GM12878 (cell line): ENCODE measurements around the gene CNTN4. TPM values are rescaled to one million over a fixed set of nuclear protein-coding genes. Genes with fewer than 3 reads are reported as not detected.

Experiments
- ATAC-seq: fragments of 200-7000 bp; cut with Tn5 transposase; 3 replicates; pipeline ENCODE4 v1.9.1; 2020; ENCODE audit warnings: mild to moderate bottlenecking, moderate library complexity
- BruUV-seq: library from RNA; stranded (reverse); fragments of 400-500 nt; replicated peaks from 2 replicates; lab custom pipeline; 2021; lab: Mats Ljungman, UMichigan
- CTCF ChIA-PET: fragments of 300-600 bp; sonication (Branson Sonifier 250); formaldehyde crosslinking; extraction: SDS; loops from one replicate; lab custom pipeline; 2021; ENCODE audit warnings: inconsistent platforms; lab: Yijun Ruan, JAX
- POLR2A ChIA-PET: fragments of 350-600 bp; formaldehyde crosslinking; extraction: SDS; loops from one replicate; lab custom pipeline; 2021; ENCODE audit warnings: inconsistent platforms; lab: Charles Lee
- RAD21 ChIA-PET: fragments of 300-600 bp; sonication (Branson Sonifier 250); formaldehyde crosslinking; loops from one replicate; lab custom pipeline; 2023; ENCODE audit warnings: antibody characterized with exemption; ENCODE audit not compliant: unreplicated experiment; lab: Charles Lee
- SMC1A ChIA-PET: fragments of 300-600 bp; sonication (Branson Sonifier 250); formaldehyde crosslinking; loops from one replicate; lab custom pipeline; 2023; ENCODE audit not compliant: unreplicated experiment, uncharacterized antibody; lab: Charles Lee
- DNase-seq: peaks from one replicate; pipeline ENCODE4 v3.0.0-alpha.2; 2011; ENCODE audit warnings: low read depth, low spot score
- FAIRE-seq: peaks from 3 replicates; lab custom pipeline; 2011; peaks lifted over from hg19 to GRCh38; lab: Jason Lieb, UNC
- H2AFZ ChIP-seq: 2 replicates; pipeline ENCODE4 v1.6.0; 2011; ENCODE audit warnings: low read depth, low read length, control low read depth; ENCODE audit not compliant: control insufficient read depth
- H3K27ac ChIP-seq: 2 replicates; pipeline ENCODE4 v1.5.1; 2011; ENCODE audit warnings: control low read depth; ENCODE audit not compliant: control insufficient read depth, insufficient read depth
- H3K27me3 ChIP-seq, 2 experiments: replicated peaks in 1 of 2; 2 replicates each; pipeline versions ENCODE4 v1.6.0 to v1.6.1; 2011; ENCODE audit warnings: low read length in 1 of 2; ENCODE audit not compliant: control insufficient read depth in 2 of 2, insufficient read depth in 2 of 2
- H3K36me3 ChIP-seq, 2 experiments: 2 replicates each; pipeline ENCODE4 v1.5.1; 2011; ENCODE audit warnings: low read length in 1 of 2; ENCODE audit not compliant: control insufficient read depth in 2 of 2, insufficient read depth in 2 of 2
- H3K4me1 ChIP-seq: 2 replicates; pipeline ENCODE4 v1.6.1; 2011; ENCODE audit warnings: mild to moderate bottlenecking, low read length, moderate library complexity, mixed read lengths; ENCODE audit not compliant: control insufficient read depth, insufficient read depth
- H3K4me2 ChIP-seq: 2 replicates; pipeline ENCODE4 v1.6.0; 2011; ENCODE audit warnings: control low read depth; ENCODE audit not compliant: control insufficient read depth, insufficient read depth
- H3K4me3 ChIP-seq: fragments of 200-600 bp; sonication (generic); 2 replicates; pipeline ENCODE4 v1.5.1; 2016
- H3K79me2 ChIP-seq: 2 replicates; pipeline ENCODE4 v1.6.0; 2011; ENCODE audit warnings: low read length; ENCODE audit not compliant: control insufficient read depth, insufficient read depth
- H3K9ac ChIP-seq: 2 replicates; pipeline ENCODE4 v1.8.0; 2011; ENCODE audit warnings: low read length, control low read depth, mixed read lengths; ENCODE audit not compliant: control insufficient read depth, insufficient read depth
- H3K9me3 ChIP-seq: replicated peaks from 3 replicates; pipeline ENCODE4 v1.5.1; 2011; ENCODE audit warnings: mild to moderate bottlenecking, low read length; ENCODE audit not compliant: control insufficient read depth, insufficient read depth
- H4K20me1 ChIP-seq: 2 replicates; pipeline ENCODE4 v1.6.0; 2011; ENCODE audit not compliant: control insufficient read depth, insufficient read depth
- ATF7 ChIP-seq: fragments of 450-650 bp; IDR thresholded peaks from 2 replicates; pipeline ENCODE4 v1.6.1; 2016; ENCODE audit warnings: low read depth, mild to moderate bottlenecking
- EP300 ChIP-seq, 2 experiments: fragments of 150-350 bp in 1 of 2; IDR thresholded peaks; 2 replicates each; pipeline ENCODE4 v1.6.1; 2011 to 2012; ENCODE audit warnings: low read depth in 2 of 2, low read length in 2 of 2, borderline replicate concordance in 1 of 2, improper control_type of control experiment in 1 of 2, inconsistent platforms in 1 of 2; ENCODE audit not compliant: control insufficient read depth in 1 of 2
- JUNB ChIP-seq: IDR thresholded peaks from 2 replicates; pipeline ENCODE4 v1.6.1; 2016; ENCODE audit warnings: antibody characterized with exemption, mild to moderate bottlenecking
- MEF2A ChIP-seq: IDR thresholded peaks from 2 replicates; pipeline ENCODE4 v1.6.1; 2011; ENCODE audit warnings: low read depth, mild to moderate bottlenecking, low read length, moderate library complexity; ENCODE audit not compliant: insufficient read depth
- MEF2B ChIP-seq: fragments of 450-650 bp; IDR thresholded peaks from 2 replicates; pipeline ENCODE4 v1.6.1; 2018; ENCODE audit warnings: mild to moderate bottlenecking, moderate library complexity; ENCODE audit not compliant: partially characterized antibody, poor library complexity, severe bottlenecking
- MYB ChIP-seq: fragments of 150-350 bp; IDR thresholded peaks from 2 replicates; pipeline ENCODE4 v1.6.1; 2014; ENCODE audit warnings: mild to moderate bottlenecking, low read depth, low read length, borderline replicate concordance
- NR2C1 ChIP-seq: fragments of 450-650 bp; IDR thresholded peaks from 2 replicates; pipeline ENCODE4 v1.6.1; 2017; ENCODE audit warnings: antibody characterized with exemption, mild to moderate bottlenecking, moderate library complexity
- SREBF1 ChIP-seq: IDR thresholded peaks from 2 replicates; pipeline ENCODE4 v1.6.1; 2012; ENCODE audit warnings: mild to moderate bottlenecking, low read length
- TCF7 ChIP-seq: IDR thresholded peaks from 2 replicates; pipeline ENCODE4 v1.6.1; 2014; ENCODE audit warnings: antibody characterized with exemption, borderline replicate concordance
- WGBS: methylation state at CpG from one replicate; pipeline ENCODE4 v1.1.6; 2016; ENCODE audit warnings: low lambda C conversion rate; ENCODE audit not compliant: insufficient replicate concordance, insufficient coverage; ENCODE audit errors: missing lambda C conversion rate; 5-methylcytosine and 5-hydroxymethylcytosine counted together
- in situ Hi-C: fragments of 300-500 bp; cut with MboI; formaldehyde crosslinking; loops from 9 replicates; pipeline ENCODE4 v1.14.3; 2018; ENCODE audit warnings: mixed read lengths
- intact Hi-C: fragments of 100-400 bp; cut with micrococcal nuclease; formaldehyde crosslinking; loops from one replicate; pipeline ENCODE4 v1.14.2; 2022; ENCODE audit not compliant: unreplicated experiment
- polyA plus RNA-seq, 11 experiments: library from polyadenylated mRNA; depleted of rRNA in 4 of 11; unstranded in 6 of 11; stranded (reverse) in 5 of 11; fragments of >200 nt; fragmentation: Nextera tagmentation in 4 of 11; fragmentation: Illumina TruSeq in 1 of 11; extraction: Ambion mirVana in 4 of 11; extraction: Trizol in 1 of 11; gene quantifications; 1 replicate in 1 of 11; 2 replicates in 10 of 11; pipeline versions ENCODE4 v1.2.1 to v1.2.3, GENCODE V29; 2011 to 2016; ENCODE audit warnings: inconsistent platforms in 2 of 11, missing spikeins in 2 of 11, low read depth in 1 of 11
- total RNA-seq, 4 experiments: library from RNA; depleted of rRNA in 3 of 4; stranded (reverse); fragments of >200 nt in 3 of 4; fragmentation: Illumina TruSeq in 1 of 4; extraction: Trizol in 1 of 4; gene quantifications; 2 replicates each; pipeline versions ENCODE4 v1.2.1 to v1.2.3, GENCODE V29; 2013 to 2021

CNTN4 gene
- total and polyA plus RNA-seq, 10 of the 15 experiments (the other 5 are each of a cell fraction or from before 2014, with no cell fraction given) = 0.05 to 0.43 (median 0.15) TPM; not detected in 1

DNA sequence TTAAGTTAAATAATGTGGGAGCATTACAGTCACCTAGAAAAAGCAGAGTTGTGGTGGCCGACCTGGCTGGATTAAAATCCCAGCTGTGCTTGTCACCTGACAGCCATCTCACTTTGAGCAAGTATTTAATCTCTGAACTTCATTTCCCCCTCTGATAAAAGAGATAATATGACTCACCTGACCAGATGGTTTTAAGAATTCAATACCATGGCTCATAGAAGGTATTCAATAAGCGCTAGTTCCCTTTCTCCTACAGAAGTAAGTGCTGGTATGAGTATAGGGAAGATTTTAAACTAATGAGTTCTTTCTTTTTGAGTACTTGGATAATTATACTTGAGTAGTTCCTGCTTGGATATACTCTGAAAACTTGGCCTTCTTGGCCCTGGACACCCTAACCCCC lies 686.0 kb downstream of the CNTN4 start:
- H3K4me1 ChIP-seq = no peaks in the 10 kb centered on the region
- H3K9me3 ChIP-seq = no peaks in the 10 kb centered on the region
- H4K20me1 ChIP-seq = no peaks in the 10 kb centered on the region
- no peak overlapping the region for H3K27ac ChIP-seq
- ChIA-PET POLR2A (no interaction called here), RAD21 (no interaction called here), CTCF (no interaction called here)
- FAIRE-seq (no peak), DNase-seq (no peak), ATAC-seq (no peak)
- H3K4me2 ChIP-seq = no peak overlapping the region
- H3K9ac ChIP-seq = no peak overlapping the region
- H3K27me3 ChIP-seq = no peaks in the 10 kb centered on the region
- TF ChIP-seq SREBF1 (no peak), JUNB (peak; percentile 14; the same call in 1 of the 2 replicates)
- TF ChIP-seq, all 136 proteins: peak for 1
- 83% methylated on average over 2 of the region's 2 CpGs for WGBS
- no peaks in the 10 kb centered on the region for H3K36me3 ChIP-seq
- H3K4me3 ChIP-seq = no peak overlapping the region
- no peaks in the 10 kb centered on the region for H3K79me2 ChIP-seq
- SMC1A ChIA-PET = no interaction called here
- intact Hi-C loops = no loop called here
- H2AFZ ChIP-seq = no peak overlapping the region
- BruUV-seq = no TSS peak
- in situ Hi-C loops = no loop called here

GRCh38 chr3:2790266-2790815 lies 691.7 kb downstream of the CNTN4 start:
- H3K4me2 ChIP-seq = no peak overlapping the region
- ChIA-PET RAD21 (no interaction called here), POLR2A (no interaction called here), SMC1A (interaction anchor here (0.8 kb wide), 1 partner anchor 8 kb away, joined by 3 read pairs; no protein-coding TSS in a partner anchor), CTCF (no interaction called here)
- no peaks in the 10 kb centered on the region for H3K4me1 ChIP-seq
- DNase-seq (no peak), FAIRE-seq (no peak), ATAC-seq (no peak)
- WGBS = 0% methylated on average over 1 of the region's 1 CpG
- no peak overlapping the region for H2AFZ ChIP-seq
- H3K27ac ChIP-seq = no peak overlapping the region
- intact Hi-C loops (no loop called here), in situ Hi-C loops (no loop called here)
- no TSS peak for BruUV-seq
- H4K20me1 ChIP-seq = no peaks in the 10 kb centered on the region
- H3K36me3 ChIP-seq = no peaks in the 10 kb centered on the region
- TF ChIP-seq NR2C1 (no peak), ATF7 (no peak), EP300 (IDR thresholded peaks at IDR 0.05; ENCODE audit: borderline replicate concordance in 1 of 2, control insufficient read depth in 1 of 2, low read depth in 2 of 2, low read length in 2 of 2) (no peak), MYB (no peak), TCF7 (no peak), SREBF1 (no peak), MEF2B (no peak), MEF2A (no peak)
- H3K4me3 ChIP-seq = no peak overlapping the region
- H3K9ac ChIP-seq = no peak overlapping the region
- H3K27me3 ChIP-seq = no peaks in the 10 kb centered on the region
- no peaks in the 10 kb centered on the region for H3K79me2 ChIP-seq
- H3K9me3 ChIP-seq = no peaks in the 10 kb centered on the region
